Neural cell (in vitro differentiated cells): ENCODE data around the gene ANKDD1B. TPM values are rescaled to one million over a fixed set of nuclear protein-coding genes. Genes with fewer than 3 reads are reported as not detected.

Source experiments
- H2AFZ ChIP-seq: fragments of 200-600, 300-800 bp; sonication (generic), shearing (Covaris generic); 2 replicates; pipeline ENCODE4 v1.6.0; 2014; ENCODE audit warnings: low read depth, mild to moderate bottlenecking, antibody characterized with exemption, low read length, moderate library complexity
- H3F3A ChIP-seq: fragments of 200-600 bp; shearing (Covaris generic); 2 replicates; pipeline ENCODE4 v1.6.1; 2016; ENCODE audit warnings: mild to moderate bottlenecking, moderate library complexity, mixed read lengths, antibody characterized with exemption, low read length; ENCODE audit not compliant: insufficient read depth, poor library complexity, severe bottlenecking
- H3K27ac ChIP-seq: fragments of 200-600, 300-800 bp; sonication (generic), shearing (Covaris generic); 2 replicates; pipeline ENCODE4 v1.5.1; 2014; ENCODE audit warnings: mild to moderate bottlenecking, low read length, moderate library complexity
- H3K27me3 ChIP-seq: fragments of 300-800, 200-600 bp; sonication (generic), shearing (Covaris generic); 2 replicates; pipeline ENCODE4 v1.6.0; 2014; ENCODE audit warnings: mild to moderate bottlenecking, low read depth, low read length, moderate library complexity; ENCODE audit not compliant: insufficient read depth
- H3K36me3 ChIP-seq: fragments of 300-800, 200-600 bp; sonication (generic), shearing (Covaris generic); 2 replicates; pipeline ENCODE4 v1.5.1; 2014; ENCODE audit warnings: mild to moderate bottlenecking, antibody characterized with exemption, low read length, moderate library complexity; ENCODE audit not compliant: insufficient read depth
- H3K4me2 ChIP-seq: fragments of 300-800, 200-600 bp; sonication (generic), shearing (Covaris generic); 2 replicates; pipeline ENCODE4 v1.6.0; 2014; ENCODE audit warnings: mild to moderate bottlenecking, low read length
- H3K4me3 ChIP-seq: fragments of 300-800, 200-600 bp; sonication (generic), shearing (Covaris generic); 2 replicates; pipeline ENCODE4 v1.5.1; 2014; ENCODE audit warnings: mild to moderate bottlenecking, low read length, moderate library complexity
- H3K79me2 ChIP-seq: fragments of 200-600 bp; shearing (Covaris generic); replicated peaks from 2 replicates; pipeline ENCODE4 v1.6.0; 2014; ENCODE audit warnings: mild to moderate bottlenecking, low read length, moderate library complexity; ENCODE audit not compliant: insufficient read depth
- H3K9ac ChIP-seq: fragments of 300-800, 200-600 bp; sonication (generic), shearing (Covaris generic); 2 replicates; pipeline ENCODE4 v1.6.1; 2016; ENCODE audit warnings: mild to moderate bottlenecking, low read length, mixed read lengths
- H3K9me2 ChIP-seq: fragments of 200-600 bp; shearing (Covaris generic); 2 replicates; pipeline ENCODE4 v1.6.1; 2016; ENCODE audit warnings: mild to moderate bottlenecking, low read length, mixed read lengths; ENCODE audit not compliant: insufficient read depth
- H3K9me3 ChIP-seq: fragments of 200-600, 300-800 bp; sonication (generic), shearing (Covaris generic); 2 replicates; pipeline ENCODE4 v1.6.1; 2016; ENCODE audit warnings: mild to moderate bottlenecking, mixed run types, low read length, moderate library complexity, mixed read lengths
- H4K20me1 ChIP-seq: fragments of 200-600 bp; shearing (Covaris generic); 2 replicates; pipeline ENCODE4 v1.6.1; 2016; ENCODE audit warnings: mild to moderate bottlenecking, mixed run types; ENCODE audit not compliant: insufficient read depth
- EP300 ChIP-seq: fragments of 450-650 bp; conservative IDR thresholded peaks from 2 replicates; pipeline ENCODE4 v1.6.1; 2014; ENCODE audit warnings: antibody characterized with exemption, mild to moderate bottlenecking, moderate library complexity; ENCODE audit not compliant: poor library complexity, severe bottlenecking
- EZH2 ChIP-seq: fragments of 200-600, 300-800 bp; shearing (Covaris generic), sonication (generic); IDR thresholded peaks from 2 replicates; pipeline ENCODE4 v1.6.1; 2014; ENCODE audit warnings: antibody characterized with exemption, low read length, borderline replicate concordance, mild to moderate bottlenecking; ENCODE audit not compliant: insufficient read depth, poor library complexity, severe bottlenecking
- MXI1 ChIP-seq: fragments of 450-650 bp; conservative IDR thresholded peaks from 2 replicates; pipeline ENCODE4 v1.6.1; 2014; ENCODE audit warnings: antibody characterized with exemption, mild to moderate bottlenecking; ENCODE audit not compliant: poor library complexity, severe bottlenecking
- POLR2AphosphoS5 ChIP-seq: IDR thresholded peaks from 2 replicates; pipeline ENCODE4 v1.6.1; 2012
- RAD21 ChIP-seq: fragments of 450-650 bp; conservative IDR thresholded peaks from 2 replicates; pipeline ENCODE4 v1.6.1; 2014; ENCODE audit warnings: antibody characterized with exemption, mild to moderate bottlenecking, moderate library complexity
- SMC3 ChIP-seq: fragments of 450-650 bp; conservative IDR thresholded peaks from 2 replicates; pipeline ENCODE4 v1.6.1; 2014; ENCODE audit warnings: antibody characterized with exemption, mild to moderate bottlenecking, moderate library complexity; ENCODE audit not compliant: poor library complexity
- TAF1 ChIP-seq: IDR thresholded peaks from 2 replicates; pipeline ENCODE4 v1.6.1; 2012; ENCODE audit warnings: low read depth
- polyA plus RNA-seq: library from polyadenylated mRNA; depleted of rRNA; stranded (reverse); fragments of >200 nt; gene quantifications from 2 replicates; pipeline ENCODE4 v1.2.3, GENCODE V29; 2014
- TF ChIP-seq, protein P1 (sequence below): fragments of 450-650 bp; IDR thresholded peaks from 2 replicates; pipeline ENCODE4 v1.5.1; 2014; ENCODE audit warnings: antibody characterized with exemption, mild to moderate bottlenecking, moderate library complexity; ENCODE audit not compliant: poor library complexity, severe bottlenecking
- TF ChIP-seq, protein P2 (sequence below): IDR thresholded peaks from 2 replicates; pipeline ENCODE4 v1.6.1; 2012; ENCODE audit warnings: borderline replicate concordance

ANKDD1B gene
- polyA plus RNA-seq, 1 donor from 2014 or later, result 0.37 TPM

- Histone ChIP-seq H3K79me2 (no peaks in the 10 kb centered on the region), H3K36me3 (no peaks in the 10 kb centered on the region), H2AFZ (no peak overlapping the region), H3K9ac (no peak overlapping the region), H3F3A (no peaks in the 10 kb centered on the region), H3K9me3 (no peaks in the 10 kb centered on the region), H3K4me3 (no peak overlapping the region), H3K9me2 (no peaks in the 10 kb centered on the region), H4K20me1 (no peaks in the 10 kb centered on the region), H3K4me2 (no peak overlapping the region), H3K27me3 (no peaks in the 10 kb centered on the region), H3K27ac (no peak overlapping the region)
- TF ChIP-seq, protein P1, sequence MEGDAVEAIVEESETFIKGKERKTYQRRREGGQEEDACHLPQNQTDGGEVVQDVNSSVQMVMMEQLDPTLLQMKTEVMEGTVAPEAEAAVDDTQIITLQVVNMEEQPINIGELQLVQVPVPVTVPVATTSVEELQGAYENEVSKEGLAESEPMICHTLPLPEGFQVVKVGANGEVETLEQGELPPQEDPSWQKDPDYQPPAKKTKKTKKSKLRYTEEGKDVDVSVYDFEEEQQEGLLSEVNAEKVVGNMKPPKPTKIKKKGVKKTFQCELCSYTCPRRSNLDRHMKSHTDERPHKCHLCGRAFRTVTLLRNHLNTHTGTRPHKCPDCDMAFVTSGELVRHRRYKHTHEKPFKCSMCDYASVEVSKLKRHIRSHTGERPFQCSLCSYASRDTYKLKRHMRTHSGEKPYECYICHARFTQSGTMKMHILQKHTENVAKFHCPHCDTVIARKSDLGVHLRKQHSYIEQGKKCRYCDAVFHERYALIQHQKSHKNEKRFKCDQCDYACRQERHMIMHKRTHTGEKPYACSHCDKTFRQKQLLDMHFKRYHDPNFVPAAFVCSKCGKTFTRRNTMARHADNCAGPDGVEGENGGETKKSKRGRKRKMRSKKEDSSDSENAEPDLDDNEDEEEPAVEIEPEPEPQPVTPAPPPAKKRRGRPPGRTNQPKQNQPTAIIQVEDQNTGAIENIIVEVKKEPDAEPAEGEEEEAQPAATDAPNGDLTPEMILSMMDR, result no peak
- no peak for TF ChIP-seq RAD21
- no peak for TF ChIP-seq MXI1
- TF ChIP-seq, protein P2, sequence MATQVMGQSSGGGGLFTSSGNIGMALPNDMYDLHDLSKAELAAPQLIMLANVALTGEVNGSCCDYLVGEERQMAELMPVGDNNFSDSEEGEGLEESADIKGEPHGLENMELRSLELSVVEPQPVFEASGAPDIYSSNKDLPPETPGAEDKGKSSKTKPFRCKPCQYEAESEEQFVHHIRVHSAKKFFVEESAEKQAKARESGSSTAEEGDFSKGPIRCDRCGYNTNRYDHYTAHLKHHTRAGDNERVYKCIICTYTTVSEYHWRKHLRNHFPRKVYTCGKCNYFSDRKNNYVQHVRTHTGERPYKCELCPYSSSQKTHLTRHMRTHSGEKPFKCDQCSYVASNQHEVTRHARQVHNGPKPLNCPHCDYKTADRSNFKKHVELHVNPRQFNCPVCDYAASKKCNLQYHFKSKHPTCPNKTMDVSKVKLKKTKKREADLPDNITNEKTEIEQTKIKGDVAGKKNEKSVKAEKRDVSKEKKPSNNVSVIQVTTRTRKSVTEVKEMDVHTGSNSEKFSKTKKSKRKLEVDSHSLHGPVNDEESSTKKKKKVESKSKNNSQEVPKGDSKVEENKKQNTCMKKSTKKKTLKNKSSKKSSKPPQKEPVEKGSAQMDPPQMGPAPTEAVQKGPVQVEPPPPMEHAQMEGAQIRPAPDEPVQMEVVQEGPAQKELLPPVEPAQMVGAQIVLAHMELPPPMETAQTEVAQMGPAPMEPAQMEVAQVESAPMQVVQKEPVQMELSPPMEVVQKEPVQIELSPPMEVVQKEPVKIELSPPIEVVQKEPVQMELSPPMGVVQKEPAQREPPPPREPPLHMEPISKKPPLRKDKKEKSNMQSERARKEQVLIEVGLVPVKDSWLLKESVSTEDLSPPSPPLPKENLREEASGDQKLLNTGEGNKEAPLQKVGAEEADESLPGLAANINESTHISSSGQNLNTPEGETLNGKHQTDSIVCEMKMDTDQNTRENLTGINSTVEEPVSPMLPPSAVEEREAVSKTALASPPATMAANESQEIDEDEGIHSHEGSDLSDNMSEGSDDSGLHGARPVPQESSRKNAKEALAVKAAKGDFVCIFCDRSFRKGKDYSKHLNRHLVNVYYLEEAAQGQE, result no peak
- no peak for TF ChIP-seq POLR2AphosphoS5
- TF ChIP-seq EZH2, result no peak
- TF ChIP-seq SMC3, result no peak
- no peak for TF ChIP-seq EP300
- no peak for TF ChIP-seq TAF1
Measured at GRCh38 chr5:75685141-75685540, 73.9 kb downstream of the ANKDD1B start.

DNA sequence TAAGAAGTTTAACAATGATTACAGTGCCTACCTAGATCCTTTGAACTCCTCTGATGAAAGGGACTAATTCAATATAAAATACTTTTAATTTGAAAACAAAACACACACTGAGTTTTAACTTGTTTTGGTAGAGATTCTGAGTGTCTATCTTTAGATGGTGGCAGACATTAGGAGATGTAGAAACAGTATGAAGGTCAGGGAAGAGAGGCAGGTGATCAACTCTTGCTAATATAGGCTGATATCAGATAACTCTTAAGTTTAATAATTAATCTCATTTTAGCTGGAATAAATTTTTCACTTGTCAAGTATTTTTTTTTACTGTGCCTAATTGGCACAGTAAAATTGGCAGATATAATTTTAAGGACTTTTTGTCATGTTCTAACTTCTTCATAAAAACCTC is 75.2 kb downstream of the ANKDD1B start:
- no peaks in the 10 kb centered on the region for H3K27me3 ChIP-seq
- no peaks in the 10 kb centered on the region for H3K36me3 ChIP-seq
- H2AFZ ChIP-seq, result no peak overlapping the region
- H3K9me3 ChIP-seq, result no peaks in the 10 kb centered on the region
- no peaks in the 10 kb centered on the region for H3K79me2 ChIP-seq
- H3K27ac ChIP-seq, result no peak overlapping the region
- H3F3A ChIP-seq, result no peaks in the 10 kb centered on the region
- no peak overlapping the region for H3K4me3 ChIP-seq
- no peak overlapping the region for H3K4me2 ChIP-seq
- TF ChIP-seq MXI1, result no peak
- TF ChIP-seq EP300, result no peak
- no peak for TF ChIP-seq EZH2
- H4K20me1 ChIP-seq, result no peaks in the 10 kb centered on the region
- no peaks in the 10 kb centered on the region for H3K9me2 ChIP-seq
- no peak overlapping the region for H3K9ac ChIP-seq
